ENCODE results near the gene BNIP3. TPM values are rescaled to one million over a fixed set of nuclear protein-coding genes. Genes with fewer than 3 reads are reported as not detected.
"Not testable (repeated sequence)": the region's sequence is repeated elsewhere in the genome, so short reads cannot be mapped to it uniquely, and the experiment has no call there.

BNIP3 gene
- total RNA-seq, 1 donor, result 13.5 TPM

- Histone ChIP-seq H3K4me3 (ENCODE audit: low read length) (no peak overlapping the region), H3K27me3 (ENCODE audit: insufficient read depth, low read length) (no peaks in the 10 kb centered on the region), H3K9me3 (ENCODE audit: low read depth, low read length) (no peaks in the 10 kb centered on the region), H3K4me1 (ENCODE audit: insufficient read depth, low read length) (peaks cover 32% of the 10 kb centered on the region)
Measured at GRCh38 chr10:131928248-131929095, 53.3 kb downstream of the BNIP3 start.

GRCh38 chr10:131926743-131927595 is 54.8 kb downstream of the BNIP3 start:
- Histone ChIP-seq H3K27me3 (ENCODE audit: insufficient read depth, low read length) (no peaks in the 10 kb centered on the region), H3K4me3 (ENCODE audit: low read length) (no peak overlapping the region), H3K9me3 (ENCODE audit: low read depth, low read length) (no peaks in the 10 kb centered on the region), H3K4me1 (ENCODE audit: insufficient read depth, low read length) (peaks cover 32% of the 10 kb centered on the region)

GRCh38 chr10:131926253-131926652 is 55.5 kb downstream of the BNIP3 start:
- Histone ChIP-seq H3K9me3 (ENCODE audit: low read depth, low read length) (no peaks in the 10 kb centered on the region), H3K4me1 (ENCODE audit: insufficient read depth, low read length) (peaks cover 32% of the 10 kb centered on the region), H3K4me3 (ENCODE audit: low read length) (no peak overlapping the region)

GRCh38 chr10:131925716-131926115 is 56.0 kb downstream of the BNIP3 start:
- no peak overlapping the region for H3K4me3 ChIP-seq (ENCODE audit: low read length)
- H3K27me3 ChIP-seq (ENCODE audit: insufficient read depth, low read length), result no peaks in the 10 kb centered on the region
- peaks cover 32% of the 10 kb centered on the region for H3K4me1 ChIP-seq (ENCODE audit: insufficient read depth, low read length)
- no peaks in the 10 kb centered on the region for H3K9me3 ChIP-seq (ENCODE audit: low read depth, low read length)

More at GRCh38 chr10:131926253-131926652, 55.5 kb downstream of the BNIP3 start:
- no peaks in the 10 kb centered on the region for H3K27me3 ChIP-seq (ENCODE audit: insufficient read depth, low read length)

- no peaks in the 10 kb centered on the region for H3K9me3 ChIP-seq (ENCODE audit: low read depth, low read length)
- no peak overlapping the region for H3K4me3 ChIP-seq (ENCODE audit: low read length)
- peaks cover 32% of the 10 kb centered on the region for H3K4me1 ChIP-seq (ENCODE audit: insufficient read depth, low read length)
- no peaks in the 10 kb centered on the region for H3K27me3 ChIP-seq (ENCODE audit: insufficient read depth, low read length)
Measured at GRCh38 chr10:131925011-131925649, 56.6 kb downstream of the BNIP3 start.

- Histone ChIP-seq H3K9me3 (ENCODE audit: low read depth, low read length) (no peaks in the 10 kb centered on the region), H3K4me3 (ENCODE audit: low read length) (no peak overlapping the region), H3K4me1 (ENCODE audit: insufficient read depth, low read length) (peaks cover 18% of the 10 kb centered on the region), H3K27me3 (ENCODE audit: insufficient read depth, low read length) (no peaks in the 10 kb centered on the region)
Measured at GRCh38 chr10:131923038-131923756, 58.5 kb downstream of the BNIP3 start.

GRCh38 chr10:131921184-131921583 is 60.5 kb downstream of the BNIP3 start:
- Histone ChIP-seq H3K4me3 (ENCODE audit: low read length) (no peak overlapping the region), H3K9me3 (ENCODE audit: low read depth, low read length) (no peaks in the 10 kb centered on the region), H3K4me1 (ENCODE audit: insufficient read depth, low read length) (peaks cover 7% of the 10 kb centered on the region), H3K27me3 (ENCODE audit: insufficient read depth, low read length) (no peaks in the 10 kb centered on the region)

- no peaks in the 10 kb centered on the region for H3K9me3 ChIP-seq (ENCODE audit: low read depth, low read length)
- H3K4me1 ChIP-seq (ENCODE audit: insufficient read depth, low read length), result peaks cover 5% of the 10 kb centered on the region
- no peaks in the 10 kb centered on the region for H3K27me3 ChIP-seq (ENCODE audit: insufficient read depth, low read length)
- no peak overlapping the region for H3K4me3 ChIP-seq (ENCODE audit: low read length)
Measured at GRCh38 chr10:131920693-131921092, 61.0 kb downstream of the BNIP3 start.

GRCh38 chr10:131920151-131920550 is 61.6 kb downstream of the BNIP3 start:
- Histone ChIP-seq H3K9me3 (ENCODE audit: low read depth, low read length) (no peaks in the 10 kb centered on the region), H3K27me3 (ENCODE audit: insufficient read depth, low read length) (no peaks in the 10 kb centered on the region), H3K4me1 (ENCODE audit: insufficient read depth, low read length) (peaks cover 3% of the 10 kb centered on the region), H3K4me3 (ENCODE audit: low read length) (no peak overlapping the region)

- not testable (repeated sequence) for H3K4me1 ChIP-seq (ENCODE audit: insufficient read depth, low read length)
Measured at GRCh38 chr10:131919461-131919860, 62.3 kb downstream of the BNIP3 start.

More at GRCh38 chr10:131919461-131919860, 62.3 kb downstream of the BNIP3 start:
- H3K9me3 ChIP-seq (ENCODE audit: low read depth, low read length); H3K27me3 ChIP-seq (ENCODE audit: insufficient read depth, low read length); H3K4me3 ChIP-seq (ENCODE audit: low read length): not testable (repeated sequence)

Other genes starting within 250 kb of the BNIP3 start
- 33.4 TPM for gene PPP2R2D, start 80.9 kb downstream of the BNIP3 start, total RNA-seq
- gene JAKMIP3, start 84.0 kb upstream of the BNIP3 start, total RNA-seq, result 0.21 TPM
- 0.21 TPM for gene DPYSL4, start 205.0 kb upstream of the BNIP3 start, total RNA-seq